Dedifferentiated amniotic fluid mesenchymal stem cell (primary cell): ENCODE results near the gene ZC3HAV1L.
"Not testable (repeated sequence)": the region's sequence is repeated elsewhere in the genome, so short reads cannot be mapped to it uniquely, and the experiment has no call there.

Experiments
- DNase-seq: peaks from one replicate; pipeline ENCODE4 v3.0.0-alpha.2; 2016; ENCODE audit errors: extremely low spot score

ZC3HAV1L gene, protein sequence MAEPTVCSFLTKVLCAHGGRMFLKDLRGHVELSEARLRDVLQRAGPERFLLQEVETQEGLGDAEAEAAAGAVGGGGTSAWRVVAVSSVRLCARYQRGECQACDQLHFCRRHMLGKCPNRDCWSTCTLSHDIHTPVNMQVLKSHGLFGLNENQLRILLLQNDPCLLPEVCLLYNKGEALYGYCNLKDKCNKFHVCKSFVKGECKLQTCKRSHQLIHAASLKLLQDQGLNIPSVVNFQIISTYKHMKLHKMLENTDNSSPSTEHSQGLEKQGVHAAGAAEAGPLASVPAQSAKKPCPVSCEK

DNA sequence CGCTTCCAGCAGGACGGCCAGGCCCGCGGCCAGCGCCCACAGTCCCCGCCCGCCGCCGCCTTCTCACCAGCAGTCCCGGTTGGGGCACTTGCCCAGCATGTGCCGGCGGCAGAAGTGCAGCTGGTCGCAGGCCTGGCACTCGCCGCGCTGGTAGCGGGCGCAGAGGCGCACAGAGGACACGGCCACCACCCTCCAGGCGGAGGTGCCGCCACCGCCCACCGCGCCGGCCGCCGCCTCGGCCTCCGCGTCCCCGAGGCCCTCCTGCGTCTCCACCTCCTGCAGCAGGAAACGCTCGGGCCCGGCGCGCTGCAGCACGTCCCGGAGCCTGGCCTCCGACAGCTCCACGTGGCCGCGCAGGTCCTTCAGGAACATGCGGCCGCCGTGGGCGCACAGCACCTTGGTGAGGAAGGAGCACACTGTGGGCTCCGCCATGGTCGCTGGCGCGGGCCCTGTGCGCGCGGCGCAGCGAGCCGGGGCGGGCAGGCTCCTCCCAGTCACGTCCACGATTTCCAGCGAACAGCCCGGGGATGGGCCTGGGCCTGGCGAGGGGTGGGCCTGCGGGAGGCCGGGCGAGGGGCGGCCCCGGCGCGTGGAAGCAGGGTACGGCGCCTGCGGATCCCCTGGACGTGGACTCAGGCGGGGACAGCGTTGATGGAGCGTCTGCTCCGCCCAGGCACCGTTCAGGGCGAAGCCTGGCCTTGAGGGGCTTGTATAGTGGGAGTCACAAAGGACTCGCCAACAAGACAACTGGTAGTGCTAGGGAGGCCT lies at the start of gene ZC3HAV1L:
TSS of gene ZC3HAV1L (minus strand) at position 457 of the 768 bp plus-strand sequence. CDS start at position 432, 25 bp downstream.
- DNase-seq, result peak; percentile 46

DNA sequence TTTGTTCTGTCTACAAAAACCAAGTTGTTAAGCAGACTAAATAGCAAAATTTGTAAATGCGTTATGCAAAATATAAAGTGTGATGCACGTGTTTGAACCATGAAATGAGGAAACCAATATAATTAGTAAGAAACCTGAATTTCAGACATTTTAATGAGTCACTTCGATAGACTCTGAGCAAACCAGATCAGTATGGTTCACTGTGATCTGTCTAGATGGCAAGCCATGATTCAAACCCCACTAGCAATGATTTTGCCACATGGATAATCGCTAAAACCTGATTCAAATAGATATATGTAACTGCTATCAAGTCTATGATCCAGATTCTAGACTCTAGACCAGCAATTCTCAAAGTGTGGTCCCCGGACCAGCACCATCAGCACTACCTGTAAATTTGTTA lies 48.9 kb upstream of the ZC3HAV1L start:
- DNase-seq, result no peak

DNA sequence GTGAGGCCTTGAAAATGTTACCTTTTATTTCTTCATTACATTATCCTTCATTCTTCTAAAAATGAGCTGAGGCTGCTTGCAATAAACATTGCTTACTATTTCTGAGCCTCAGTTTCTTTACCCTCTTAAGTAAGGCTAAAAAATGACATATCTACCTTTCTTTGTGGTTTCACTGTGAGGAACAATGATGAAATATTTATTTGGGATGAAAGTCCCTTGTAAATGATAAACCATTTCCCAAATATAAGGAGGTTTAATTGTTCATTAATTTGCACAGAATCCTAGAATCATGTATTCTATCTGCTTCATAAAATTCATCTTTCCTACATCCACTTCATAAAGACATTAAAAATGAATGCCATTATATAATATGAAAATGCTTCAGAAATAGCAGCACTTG lies 45.7 kb upstream of the ZC3HAV1L start:
- DNase-seq, result no peak

DNA sequence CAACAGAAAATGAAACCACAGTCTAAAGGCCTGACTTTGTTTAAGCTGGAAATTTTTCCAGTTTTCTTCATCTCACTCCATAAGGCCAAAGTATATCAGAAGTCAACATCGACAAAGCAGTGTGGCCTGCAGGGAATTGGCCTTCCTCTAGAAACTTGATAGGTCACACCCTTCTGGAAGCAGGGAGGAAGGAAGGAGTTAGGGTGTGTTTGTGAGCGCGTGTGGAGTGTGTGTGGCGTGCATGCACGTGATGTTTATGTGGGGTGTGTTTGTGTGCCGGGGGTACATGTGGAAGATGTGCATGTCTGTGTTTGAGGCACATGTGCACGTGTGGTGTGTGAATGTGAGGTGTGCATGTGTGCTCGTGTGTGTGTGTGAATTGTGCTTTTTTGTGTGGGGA lies 45.1 kb upstream of the ZC3HAV1L start:
- no peak for DNase-seq

DNA sequence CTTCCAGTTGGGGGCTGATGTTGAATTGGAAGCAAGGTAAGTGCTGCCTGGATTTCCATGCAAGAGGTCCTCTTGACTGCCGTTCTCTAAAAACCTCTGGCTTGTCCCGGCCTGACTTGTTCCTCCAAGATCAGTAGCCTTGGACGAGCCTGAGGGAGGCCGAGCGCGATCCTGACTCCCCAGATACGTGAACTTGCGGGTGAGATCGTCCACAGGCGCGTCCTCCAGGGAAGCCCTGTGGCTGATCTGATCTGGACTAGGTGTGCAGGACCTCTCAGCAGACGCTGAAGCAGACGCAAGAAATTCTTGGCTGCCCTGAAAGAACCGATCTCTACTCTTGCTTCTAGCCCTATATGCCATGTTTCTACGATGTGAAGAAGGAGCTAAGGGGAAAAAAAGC lies 44.0 kb upstream of the ZC3HAV1L start:
- no peak for DNase-seq

DNA sequence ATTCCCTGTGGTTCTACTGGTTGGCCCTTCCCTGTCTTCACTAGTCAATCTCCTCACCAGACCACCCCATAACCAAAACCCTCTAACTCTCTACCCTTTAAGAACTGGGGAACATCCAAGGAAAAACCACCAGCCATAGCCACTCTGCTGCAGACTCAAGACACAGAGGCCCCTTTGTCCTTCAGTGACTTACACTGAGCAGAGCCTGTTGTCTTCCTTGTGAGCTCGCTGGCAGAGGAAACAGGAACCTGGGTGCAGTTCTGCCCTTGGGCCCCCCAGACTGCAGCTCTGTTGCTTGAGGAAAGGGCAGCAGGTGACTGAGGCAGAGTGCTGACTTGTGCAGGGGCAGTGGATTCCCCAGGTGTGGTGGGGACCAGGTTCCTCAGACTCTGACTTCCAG lies 43.1 kb upstream of the ZC3HAV1L start:
- no peak for DNase-seq

DNA sequence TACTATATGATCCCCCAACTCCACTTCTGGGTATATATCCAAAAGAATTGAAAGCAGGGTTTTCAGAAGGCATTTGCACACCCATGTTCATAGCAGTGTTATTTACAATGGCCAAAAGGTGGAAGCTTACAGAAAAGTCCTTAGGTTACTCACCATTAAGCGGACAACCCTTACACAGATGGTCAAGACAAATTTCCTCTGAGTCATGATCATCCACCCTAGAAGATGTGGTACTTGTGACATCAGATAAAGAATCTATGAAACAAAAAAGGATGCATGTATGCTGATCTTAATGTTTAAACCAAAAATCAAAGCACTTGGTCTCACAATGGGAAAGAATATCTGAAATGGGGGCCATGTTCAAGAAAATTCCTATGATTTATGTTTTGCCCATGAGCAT lies 42.6 kb upstream of the ZC3HAV1L start:
- no peak for DNase-seq

DNA sequence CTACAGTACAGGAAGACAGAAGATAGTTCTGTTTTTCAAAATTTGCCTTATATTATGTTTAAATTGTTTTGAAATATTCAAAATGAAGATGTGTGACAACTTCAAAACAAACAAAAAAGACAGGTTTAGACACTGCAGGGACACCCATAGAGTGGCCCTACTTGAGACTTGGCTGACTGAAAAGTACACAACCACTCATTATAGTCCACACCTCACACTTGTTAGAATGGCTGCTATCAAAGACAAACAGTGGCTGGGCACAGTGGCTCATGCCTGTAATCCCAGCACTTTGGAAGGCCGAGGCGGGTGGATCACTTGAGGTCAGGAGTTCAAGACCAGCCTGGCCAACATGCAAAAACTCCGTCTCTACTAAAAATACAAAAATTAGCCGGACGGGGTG lies 41.9 kb upstream of the ZC3HAV1L start:
- not testable (repeated sequence) for DNase-seq

DNA sequence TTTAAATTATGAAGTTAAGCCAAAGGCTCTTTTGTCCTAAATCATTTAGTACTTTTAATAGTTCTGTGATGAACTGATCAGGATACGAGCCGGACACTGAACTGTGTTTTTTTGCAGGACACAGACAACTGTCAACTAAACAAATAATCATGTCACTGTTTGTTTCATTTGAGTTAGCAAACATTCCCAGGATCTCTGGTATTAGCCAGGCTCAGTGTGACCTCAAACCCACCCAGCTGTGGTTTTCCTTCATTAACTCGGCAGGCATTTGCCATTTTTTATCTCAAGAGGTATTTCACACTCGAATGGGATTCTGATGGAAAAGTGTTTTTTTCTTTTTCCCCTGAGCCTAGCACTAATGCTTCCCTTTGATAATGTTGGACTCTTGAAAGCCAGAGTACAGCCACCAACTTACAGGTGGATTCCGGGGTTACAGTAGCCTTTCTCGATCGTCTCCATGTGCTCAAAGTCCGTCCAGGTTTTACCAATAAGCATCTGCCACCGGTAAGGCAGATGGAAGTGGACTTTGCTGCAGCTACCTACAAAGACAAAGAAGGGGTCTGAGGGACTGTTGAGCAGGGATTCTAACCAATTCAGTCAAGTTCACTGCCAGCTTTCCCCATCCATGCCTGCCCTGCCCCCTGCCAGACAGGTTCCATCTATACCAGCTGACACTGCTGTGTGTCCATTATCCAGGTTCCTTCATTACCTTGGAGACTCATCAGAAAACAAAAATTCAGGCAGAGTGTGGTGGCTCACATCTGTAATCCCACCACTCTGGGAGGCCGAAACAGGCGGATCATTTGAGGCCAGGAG lies 40.2 kb upstream of the ZC3HAV1L start:
- DNase-seq, result no peak

DNA sequence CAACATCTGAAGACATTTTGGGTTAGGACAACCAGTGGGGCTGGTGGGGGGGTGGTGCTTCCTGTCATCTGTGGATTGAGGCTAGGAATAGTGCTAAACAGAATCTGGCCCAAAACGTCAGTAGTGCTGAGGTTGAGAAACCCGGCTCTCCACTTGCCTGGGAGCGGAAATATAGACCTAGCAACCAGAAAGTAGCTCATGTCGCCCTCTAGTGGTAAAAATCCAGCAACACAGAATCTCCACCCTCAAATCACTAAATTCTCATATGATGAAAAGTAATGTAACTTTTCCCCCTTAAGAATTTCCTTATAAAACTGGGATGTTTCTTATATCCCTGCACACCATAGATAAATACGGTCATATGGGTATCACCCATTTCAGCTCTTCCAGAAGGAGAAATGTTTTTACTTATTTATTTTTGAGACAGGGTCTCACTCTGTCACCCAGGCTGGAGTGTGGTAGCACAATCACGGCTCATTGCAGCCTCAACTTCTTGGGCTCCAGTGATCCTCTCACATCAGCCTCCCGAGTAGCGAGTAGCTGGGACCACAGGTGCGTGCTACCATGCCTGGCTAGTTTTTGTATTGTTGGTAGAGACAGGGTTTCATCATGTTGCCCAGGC lies 39.3 kb upstream of the ZC3HAV1L start:
- DNase-seq, result peak; percentile 97

DNA sequence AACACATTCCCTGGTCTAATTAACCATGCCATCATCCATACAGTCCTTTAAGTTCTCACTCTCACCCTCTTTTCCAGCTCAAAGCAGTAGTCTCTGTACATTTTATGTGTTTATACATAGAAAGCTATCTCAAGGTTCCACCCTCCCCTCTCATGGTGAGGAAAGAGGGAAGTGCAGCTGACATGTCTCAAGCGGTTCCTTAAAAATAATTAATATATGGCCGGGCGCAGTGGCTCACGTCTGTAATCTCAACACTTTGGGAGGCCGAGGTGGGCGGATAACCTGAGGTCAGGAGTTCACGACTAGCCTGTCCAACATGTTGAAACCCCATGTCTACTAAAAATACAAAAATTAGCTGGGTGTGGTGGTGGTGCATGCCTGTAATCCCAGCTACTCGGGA lies 37.0 kb upstream of the ZC3HAV1L start:
- no peak for DNase-seq

DNA sequence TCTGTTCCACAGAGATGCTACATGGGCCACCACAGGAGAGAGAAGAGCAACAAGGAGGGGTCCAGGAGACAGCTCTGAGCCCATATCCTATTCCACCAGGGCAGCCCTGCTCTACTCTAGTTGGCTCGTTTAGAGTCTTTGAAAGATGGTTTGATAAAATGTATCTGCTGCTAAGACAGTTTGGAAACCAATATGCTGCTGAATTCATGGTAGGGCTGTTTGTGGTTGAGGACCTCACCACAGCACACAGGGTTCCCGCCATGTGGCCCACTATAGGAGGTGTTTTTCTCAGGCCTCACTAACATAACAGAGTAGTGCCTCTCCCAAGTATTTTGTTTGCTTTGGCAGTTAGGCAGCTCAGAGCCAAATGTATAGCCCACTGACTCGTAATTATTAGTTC lies 35.8 kb upstream of the ZC3HAV1L start:
- DNase-seq, result no peak

DNA sequence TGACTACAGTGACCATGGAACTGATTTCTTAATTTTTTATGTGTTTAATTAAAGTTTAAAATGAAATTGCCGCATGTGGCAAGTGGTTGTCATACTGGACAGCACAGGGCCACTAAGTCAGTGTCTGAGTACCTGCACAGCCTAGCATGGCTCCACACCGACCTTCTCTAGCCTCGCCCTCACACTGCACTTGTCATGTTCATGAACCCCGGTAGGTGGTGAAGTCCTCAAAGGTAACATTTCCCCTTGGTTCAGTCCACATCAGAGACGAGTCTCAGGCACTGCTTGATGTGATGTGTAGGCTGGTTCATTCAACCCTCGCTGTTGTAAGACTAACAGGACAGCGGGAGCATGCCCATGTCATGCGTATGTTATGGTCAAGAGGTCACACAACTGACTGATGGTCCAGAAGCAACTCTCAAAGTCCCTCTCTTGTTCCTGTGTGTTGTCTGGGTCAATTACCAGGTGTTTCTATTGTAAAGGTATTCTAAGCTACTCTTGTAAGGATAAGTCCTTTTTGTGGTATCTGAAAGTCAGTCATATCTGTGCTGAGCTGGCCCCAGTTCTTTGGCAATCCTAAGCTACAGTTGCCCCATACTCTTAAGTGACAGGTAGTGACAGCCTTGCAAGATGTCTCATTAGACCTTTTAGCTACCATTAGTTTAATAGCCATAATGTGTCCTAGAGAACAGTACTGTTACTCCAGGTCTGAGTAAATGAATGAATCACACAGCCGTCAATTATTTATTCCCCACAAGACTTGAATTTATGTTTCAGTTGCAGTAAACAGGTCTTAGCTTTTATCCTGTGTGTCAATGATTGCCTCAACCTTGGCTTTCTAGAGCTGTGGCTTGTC lies 32.9 kb upstream of the ZC3HAV1L start:
- DNase-seq, result no peak

DNA sequence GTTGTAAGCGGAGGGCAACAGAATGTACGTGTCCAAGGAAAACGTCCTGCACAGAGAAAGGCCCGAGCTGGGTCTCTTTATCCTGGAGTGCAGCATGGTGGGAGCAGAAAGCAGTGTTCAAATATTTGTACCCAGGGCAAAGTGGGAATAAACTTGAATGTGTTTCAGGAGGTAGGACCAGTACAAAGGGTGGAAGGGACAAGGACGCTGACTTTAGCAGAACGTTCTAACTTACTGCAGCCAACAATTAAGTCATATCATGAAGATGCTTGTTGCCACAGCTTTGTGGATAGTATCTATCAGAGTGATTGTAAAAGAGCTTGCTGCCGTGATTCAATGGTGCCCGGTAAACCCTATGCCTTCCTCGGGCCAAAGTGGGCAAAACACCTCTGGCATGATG lies 30.5 kb upstream of the ZC3HAV1L start:
- DNase-seq, result no peak

DNA sequence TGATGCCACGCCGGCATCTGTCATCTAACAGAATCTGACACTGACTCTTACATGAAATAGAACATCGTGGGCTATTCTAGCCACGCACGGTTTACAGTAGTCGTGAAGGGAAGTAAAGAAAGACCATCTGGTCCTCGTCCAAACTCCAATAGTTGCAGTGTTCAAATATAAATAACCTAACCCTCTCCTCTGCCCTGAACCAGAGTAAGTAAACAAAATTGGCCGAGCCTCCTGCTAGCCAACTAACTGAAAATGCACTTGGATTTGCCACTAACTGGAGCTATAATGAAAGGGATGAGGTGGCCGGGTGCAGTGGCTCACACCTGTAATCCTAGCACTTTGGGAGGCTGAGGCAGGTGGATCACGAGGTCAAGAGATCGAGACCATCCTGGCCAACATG lies 29.5 kb upstream of the ZC3HAV1L start:
- DNase-seq, result no peak

DNA sequence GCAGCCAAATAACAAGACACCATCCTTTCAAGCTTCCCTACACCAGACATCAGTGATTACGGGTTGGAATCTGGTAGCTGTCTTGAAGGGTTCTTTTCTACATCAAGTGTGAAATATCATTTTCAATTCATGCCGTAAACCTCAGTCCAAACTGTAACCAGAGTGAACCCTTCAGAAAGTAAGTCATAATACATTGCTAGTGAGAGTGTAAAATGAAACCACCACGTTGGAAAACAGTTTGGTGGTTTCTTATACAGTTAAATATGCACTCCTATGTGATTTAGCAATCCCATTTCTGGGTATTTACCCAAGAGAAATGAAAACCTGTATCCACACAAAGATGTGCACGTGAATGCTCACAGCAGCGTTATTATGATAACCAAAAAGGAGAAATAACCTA lies 25.6 kb upstream of the ZC3HAV1L start:
- no peak for DNase-seq

DNA sequence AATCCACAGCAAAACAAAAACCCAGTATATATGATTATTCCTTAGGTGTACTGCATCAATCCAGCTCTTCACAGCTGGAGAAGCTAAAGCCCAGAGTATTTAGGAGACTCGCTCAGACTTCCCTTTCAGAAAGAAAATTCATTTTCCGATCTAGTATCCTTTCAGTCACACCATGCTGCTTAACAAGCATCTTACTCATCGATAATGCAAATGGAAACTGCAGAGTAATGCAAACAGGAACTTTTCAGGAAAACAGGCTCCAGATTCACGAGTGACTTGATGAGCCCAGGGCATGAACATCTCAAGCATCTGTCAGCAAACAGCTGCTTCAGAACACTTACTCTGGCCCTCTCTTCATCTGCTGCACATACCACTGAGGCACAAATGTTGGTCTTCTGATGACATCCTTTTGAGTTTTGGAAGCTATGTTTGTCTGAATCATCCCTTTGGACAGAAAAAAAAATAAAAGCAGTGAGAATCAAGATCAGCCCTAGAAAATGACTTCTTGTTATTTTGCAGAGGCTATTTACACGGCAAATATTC lies 24.9 kb upstream of the ZC3HAV1L start:
- DNase-seq, result no peak

DNA sequence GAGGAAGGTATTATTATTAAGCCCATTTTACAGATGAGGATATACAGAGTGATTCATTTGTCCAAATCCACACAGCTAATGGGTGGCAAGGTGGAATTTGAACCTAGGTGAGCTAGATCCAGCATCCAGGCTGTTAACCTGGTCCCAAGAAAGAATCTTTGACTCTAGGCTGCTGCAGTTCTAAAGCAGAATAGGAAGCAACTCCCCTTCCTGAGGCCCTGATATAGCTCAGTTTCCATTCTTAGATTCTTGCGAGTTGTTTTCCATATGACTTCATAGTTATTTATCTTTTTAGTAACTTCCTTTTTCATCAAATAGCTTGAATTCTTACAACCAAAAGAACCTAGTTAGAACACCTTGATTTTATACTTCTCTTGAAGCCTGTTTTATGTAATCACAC lies 24.1 kb upstream of the ZC3HAV1L start:
- no peak for DNase-seq

DNA sequence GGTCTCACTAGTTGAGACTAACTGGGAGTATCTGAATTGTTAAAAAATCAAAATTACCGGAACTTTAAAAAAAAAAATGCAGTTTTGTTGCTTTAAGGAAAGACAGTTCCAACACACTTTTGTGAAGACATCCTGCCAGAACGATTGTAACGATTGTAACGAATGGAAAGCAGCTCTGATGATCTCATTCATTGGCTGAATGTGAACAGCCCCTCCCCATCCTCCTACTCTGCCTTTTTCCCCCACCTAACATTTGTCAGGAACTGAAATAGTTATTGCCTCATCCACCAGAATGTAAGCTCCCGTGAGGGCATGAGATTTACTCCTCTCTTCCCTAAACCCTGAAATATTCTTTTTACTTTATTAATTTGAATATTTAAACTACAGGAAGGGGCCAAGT lies 23.1 kb upstream of the ZC3HAV1L start:
- no peak for DNase-seq

DNA sequence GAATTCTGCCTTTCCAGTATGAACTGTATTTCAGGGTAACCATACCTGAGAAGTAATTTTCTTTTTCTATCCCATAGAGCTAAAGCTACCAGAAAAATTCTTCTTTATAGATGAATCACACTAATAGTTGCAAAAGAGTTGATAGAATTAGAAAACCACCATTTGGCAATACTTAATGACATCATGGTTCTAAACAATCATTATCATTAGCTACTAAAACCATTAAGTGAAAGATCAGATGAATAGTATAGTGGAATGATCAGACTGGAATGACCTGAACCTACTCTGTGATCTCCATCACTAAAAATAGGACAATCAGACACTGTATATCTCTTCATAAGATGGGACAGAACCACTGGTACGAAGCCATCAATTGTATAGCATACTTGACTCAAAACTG lies 19.8 kb upstream of the ZC3HAV1L start:
- DNase-seq, result no peak

DNA sequence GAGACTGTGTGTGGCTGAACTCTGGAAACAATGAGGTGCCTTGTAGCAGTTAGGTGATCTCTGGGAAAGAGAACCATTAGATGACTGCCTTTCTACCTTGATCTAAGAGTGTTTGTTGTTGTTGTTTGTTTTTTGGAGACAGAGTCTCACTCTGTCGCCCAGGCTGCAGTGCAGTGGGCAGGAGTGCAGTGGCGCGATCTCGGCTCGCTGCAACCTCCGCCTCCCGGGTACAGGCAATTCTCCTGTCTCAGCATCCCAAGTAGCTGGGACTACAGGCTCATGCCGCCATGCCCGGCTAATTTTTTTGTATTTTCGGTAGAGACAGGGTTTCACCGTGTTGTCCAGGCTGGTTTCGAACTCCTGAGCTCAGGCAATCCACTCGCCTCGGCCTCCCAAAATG lies 18.8 kb upstream of the ZC3HAV1L start:
- DNase-seq, result not testable (repeated sequence)
